HPDE6-E6E7 (cell line): ENCODE data around the gene MEF2A.
A peak's percentile ranks its signal among the peaks of the same experiment; 100 is the strongest.

Source experiments
- DNase-seq: peaks from one replicate; pipeline ENCODE4 v3.0.0; 2011; ENCODE audit warnings: missing footprints; ENCODE audit errors: extremely low spot score

MEF2A gene

GRCh38 chr15:99706557-99707303 is 140.9 kb downstream of the MEF2A start:
- DNase-seq = no peak

- DNase-seq = no peak
Measured at GRCh38 chr15:99707473-99708270, 141.9 kb downstream of the MEF2A start.

- DNase-seq = peak; percentile 83
Measured at GRCh38 chr15:99708563-99708962, 142.8 kb downstream of the MEF2A start.

- no peak for DNase-seq
Measured at GRCh38 chr15:99709243-99709986, 143.6 kb downstream of the MEF2A start.

GRCh38 chr15:99711625-99712024 is 145.8 kb downstream of the MEF2A start:
- no peak for DNase-seq

GRCh38 chr15:99712415-99712814 is 146.6 kb downstream of the MEF2A start:
- DNase-seq = no peak

GRCh38 chr15:99716540-99717095 is 150.8 kb downstream of the MEF2A start:
- DNase-seq = no peak

GRCh38 chr15:99717161-99718009 is 151.6 kb downstream of the MEF2A start:
- no peak for DNase-seq

- DNase-seq = no peak
Measured at GRCh38 chr15:99718421-99718820, 152.6 kb downstream of the MEF2A start.

- DNase-seq = no peak
Measured at GRCh38 chr15:99719096-99719541, 153.3 kb downstream of the MEF2A start.

GRCh38 chr15:99720533-99720932 is 154.7 kb downstream of the MEF2A start:
- no peak for DNase-seq

- DNase-seq = no peak
Measured at GRCh38 chr15:99721104-99721778, 155.5 kb downstream of the MEF2A start.

GRCh38 chr15:99721896-99722295 is 156.1 kb downstream of the MEF2A start:
- DNase-seq = no peak

- no peak for DNase-seq
Measured at GRCh38 chr15:99722406-99722805, 156.6 kb downstream of the MEF2A start.

- DNase-seq = no peak
Measured at GRCh38 chr15:99726333-99726732, 160.5 kb downstream of the MEF2A start.

- DNase-seq = no peak
Measured at GRCh38 chr15:99727330-99727729, 161.5 kb downstream of the MEF2A start.

- no peak for DNase-seq
Measured at GRCh38 chr15:99727733-99728132, 161.9 kb downstream of the MEF2A start.

GRCh38 chr15:99728916-99729315 is 163.1 kb downstream of the MEF2A start:
- no peak for DNase-seq

GRCh38 chr15:99729327-99729726 is 163.5 kb downstream of the MEF2A start:
- DNase-seq = no peak

GRCh38 chr15:99729920-99730319 is 164.1 kb downstream of the MEF2A start:
- no peak for DNase-seq
